KBM-7 (cell line): ENCODE measurements around the gene KCNAB1.

Experiments used
- DNase-seq: peaks from one replicate; pipeline ENCODE4 v3.0.0-alpha.2; 2015
- in situ Hi-C: fragments of 300-500 bp; cut with MboI; formaldehyde crosslinking; loops from 2 replicates; pipeline ENCODE4 v1.14.3; 2020; ENCODE audit warnings: low sequenced_read_pairs, low pct_unique_long_range_greater_than_20kb, mixed read lengths

KCNAB1 gene

GRCh38 chr3:156587760-156588069 is 467.3 kb downstream of the KCNAB1 start:
- in situ Hi-C loops: no loop called here
- no peak for DNase-seq
